Heart left ventricle (tissue), 13 donors: Measurements from ENCODE around the gene DRC7.

Experiments
- POLR2A ChIP-seq, 2 donors: fragments of 450-650 bp; IDR thresholded peaks; one replicate each; pipeline ENCODE4 v1.6.1; 2017; ENCODE audit warnings: antibody characterized with exemption in 2 of 2, mild to moderate bottlenecking in 2 of 2, moderate library complexity in 2 of 2
- TF ChIP-seq, protein P1 (sequence below), 12 donors: fragments of 200-600 bp; sonication (generic) in 4 of 12; IDR thresholded peaks; one replicate each; pipeline versions ENCODE4 v1.5.0 to v1.8.0; 2018 to 2022; ENCODE audit warnings: antibody characterized with exemption in 12 of 12, mild to moderate bottlenecking in 5 of 12
- donor health status: ischemic (EF 13 %, LVEDD 7.1; RV severe dilation, severe dysfunction).
- donor health status: DM: no; HTN: yes; CAD: no.
- donor health status: DM: no; HTN: no; CAD: no.
- donor health status: ischemic (EF 25% LVEDD 6.9; RV normal size, moderate dysfunction).
- donor health status: ischemic (EF 25% LVEDD 5.7; RV mildly dilated, moderate dysfunction).
- donor health status: ischemic (EF 35%, LVEDD 5.7; RV mildly dilated, moderate dysfunction).
- donor health status: nonischemic (EF 11% LVEDD 7.7; RV severe dilation, severe dysfunction).
- donor health status: DM: yes; HTN: yes; CAD: no.
- donor health status: PGD.
- donor health status: ischemic (EF 29% LVEDD 5.4; RV normal size, mild dysfunction).
- donor health status: nonischemic (EF 23%, LVEDD 6.1; RV moderate dilation, normal function).

DNA sequence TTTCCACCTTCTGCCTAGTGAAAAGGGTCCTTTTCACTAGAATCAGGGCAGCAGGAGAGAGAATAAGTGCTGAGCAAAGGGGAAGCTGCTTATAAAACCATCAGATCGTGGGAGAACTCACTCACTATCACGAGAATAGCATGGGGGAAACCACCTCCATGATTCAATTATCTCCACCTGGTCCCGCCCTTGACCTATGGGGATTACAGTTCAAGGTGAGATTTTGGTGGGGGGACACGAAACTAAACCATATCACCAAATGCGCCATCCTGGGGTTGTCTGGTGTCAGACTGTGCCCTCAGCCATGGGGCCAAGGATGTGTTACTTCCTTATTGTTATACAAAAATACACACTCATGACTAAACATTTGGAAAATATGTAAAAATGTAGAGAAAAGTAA lies 30.5 kb downstream of the DRC7 start:
- TF ChIP-seq, protein P1, sequence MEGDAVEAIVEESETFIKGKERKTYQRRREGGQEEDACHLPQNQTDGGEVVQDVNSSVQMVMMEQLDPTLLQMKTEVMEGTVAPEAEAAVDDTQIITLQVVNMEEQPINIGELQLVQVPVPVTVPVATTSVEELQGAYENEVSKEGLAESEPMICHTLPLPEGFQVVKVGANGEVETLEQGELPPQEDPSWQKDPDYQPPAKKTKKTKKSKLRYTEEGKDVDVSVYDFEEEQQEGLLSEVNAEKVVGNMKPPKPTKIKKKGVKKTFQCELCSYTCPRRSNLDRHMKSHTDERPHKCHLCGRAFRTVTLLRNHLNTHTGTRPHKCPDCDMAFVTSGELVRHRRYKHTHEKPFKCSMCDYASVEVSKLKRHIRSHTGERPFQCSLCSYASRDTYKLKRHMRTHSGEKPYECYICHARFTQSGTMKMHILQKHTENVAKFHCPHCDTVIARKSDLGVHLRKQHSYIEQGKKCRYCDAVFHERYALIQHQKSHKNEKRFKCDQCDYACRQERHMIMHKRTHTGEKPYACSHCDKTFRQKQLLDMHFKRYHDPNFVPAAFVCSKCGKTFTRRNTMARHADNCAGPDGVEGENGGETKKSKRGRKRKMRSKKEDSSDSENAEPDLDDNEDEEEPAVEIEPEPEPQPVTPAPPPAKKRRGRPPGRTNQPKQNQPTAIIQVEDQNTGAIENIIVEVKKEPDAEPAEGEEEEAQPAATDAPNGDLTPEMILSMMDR (IDR thresholded peaks at IDR 0.05), result no peak
- TF ChIP-seq POLR2A (IDR thresholded peaks at IDR 0.05), result no peak
